ENCODE results near the gene MTR.

Gene MTR

GRCh38 chr1:236864996-236865817, 70.1 kb downstream of the MTR start:
- ChIA-PET CTCF (interaction anchor here (0.9 to 3.8 kb wide), 5 partner anchors 11 to 256 kb away, joined by 3 to 16 read pairs (median 4); no protein-coding TSS in a partner anchor), POLR2A (no interaction called here)
- TF ChIP-seq, protein P1, sequence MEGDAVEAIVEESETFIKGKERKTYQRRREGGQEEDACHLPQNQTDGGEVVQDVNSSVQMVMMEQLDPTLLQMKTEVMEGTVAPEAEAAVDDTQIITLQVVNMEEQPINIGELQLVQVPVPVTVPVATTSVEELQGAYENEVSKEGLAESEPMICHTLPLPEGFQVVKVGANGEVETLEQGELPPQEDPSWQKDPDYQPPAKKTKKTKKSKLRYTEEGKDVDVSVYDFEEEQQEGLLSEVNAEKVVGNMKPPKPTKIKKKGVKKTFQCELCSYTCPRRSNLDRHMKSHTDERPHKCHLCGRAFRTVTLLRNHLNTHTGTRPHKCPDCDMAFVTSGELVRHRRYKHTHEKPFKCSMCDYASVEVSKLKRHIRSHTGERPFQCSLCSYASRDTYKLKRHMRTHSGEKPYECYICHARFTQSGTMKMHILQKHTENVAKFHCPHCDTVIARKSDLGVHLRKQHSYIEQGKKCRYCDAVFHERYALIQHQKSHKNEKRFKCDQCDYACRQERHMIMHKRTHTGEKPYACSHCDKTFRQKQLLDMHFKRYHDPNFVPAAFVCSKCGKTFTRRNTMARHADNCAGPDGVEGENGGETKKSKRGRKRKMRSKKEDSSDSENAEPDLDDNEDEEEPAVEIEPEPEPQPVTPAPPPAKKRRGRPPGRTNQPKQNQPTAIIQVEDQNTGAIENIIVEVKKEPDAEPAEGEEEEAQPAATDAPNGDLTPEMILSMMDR (IDR thresholded peaks at IDR 0.05; ENCODE audit: insufficient read depth, low read length, missing control alignments): no peak
- no peak overlapping the region for H3K4me3 ChIP-seq (ENCODE audit: low read depth, low read length)
- no peak for DNase-seq (ENCODE audit: low read depth, low spot score)

- TF ChIP-seq, protein P1 (IDR thresholded peaks at IDR 0.05; ENCODE audit: insufficient read depth, low read length, missing control alignments): no peak
- POLR2A ChIA-PET: no interaction called here
- H3K4me3 ChIP-seq (ENCODE audit: low read depth, low read length): no peak overlapping the region
- CTCF ChIA-PET: interaction anchor here (0.9 to 2.6 kb wide), 4 partner anchors 13 to 257 kb away, joined by 3 to 16 read pairs (median 3); no protein-coding TSS in a partner anchor
- DNase-seq (ENCODE audit: low read depth, low spot score): no peak
Measured at GRCh38 chr1:236865818-236866155, 70.7 kb downstream of the MTR start.

GRCh38 chr1:236868625-236869467, 73.8 kb downstream of the MTR start:
- ChIA-PET CTCF (interaction anchor here (0.7 to 6.3 kb wide), 17 partner anchors 10 to 264 kb away, joined by 3 to 51 read pairs (median 5); partner anchors contain the start of gene HEATR1), POLR2A (no interaction called here)
- H3K4me3 ChIP-seq (ENCODE audit: low read depth, low read length): no peak overlapping the region
- DNase-seq (ENCODE audit: low read depth, low spot score): no peak
- TF ChIP-seq, protein P1 (IDR thresholded peaks at IDR 0.05; ENCODE audit: insufficient read depth, low read length, missing control alignments): peak; percentile 85

GRCh38 chr1:236869911-236870310, 74.8 kb downstream of the MTR start:
- DNase-seq (ENCODE audit: low read depth, low spot score): no peak
- ChIA-PET POLR2A (no interaction called here), CTCF (interaction anchor here (0.8 to 6.3 kb wide), 12 partner anchors 9 to 761 kb away, joined by 3 to 51 read pairs (median 6); no protein-coding TSS in a partner anchor)
- H3K4me3 ChIP-seq (ENCODE audit: low read depth, low read length): no peak overlapping the region
- TF ChIP-seq, protein P1 (IDR thresholded peaks at IDR 0.05; ENCODE audit: insufficient read depth, low read length, missing control alignments): no peak

DNA sequence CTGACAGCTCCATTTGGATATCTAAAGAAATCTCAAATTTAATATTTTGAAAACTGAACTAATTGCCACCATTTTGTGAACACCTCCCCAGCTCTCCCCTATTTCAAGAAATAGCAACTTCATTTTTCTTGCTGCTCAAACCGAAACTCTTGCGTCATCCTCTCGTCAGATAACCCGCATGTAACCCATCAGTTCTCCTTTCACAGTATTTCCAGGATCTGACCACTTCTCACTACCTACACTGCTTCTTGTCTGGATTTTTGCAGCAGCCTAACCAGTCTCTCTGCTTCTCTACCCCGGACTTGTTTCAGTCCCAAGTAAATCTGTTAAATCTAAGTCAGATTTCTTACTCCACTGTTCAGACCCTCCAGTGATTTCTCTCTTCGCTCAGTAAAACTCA, 75.6 kb downstream of the MTR start:
- ChIA-PET CTCF (interaction anchor here (0.8 to 6.3 kb wide), 9 partner anchors 8 to 762 kb away, joined by 3 to 51 read pairs (median 5); no protein-coding TSS in a partner anchor), POLR2A (no interaction called here)
- DNase-seq (ENCODE audit: low read depth, low spot score): no peak
- TF ChIP-seq, protein P1 (IDR thresholded peaks at IDR 0.05; ENCODE audit: insufficient read depth, low read length, missing control alignments): no peak
- H3K4me3 ChIP-seq (ENCODE audit: low read depth, low read length): no peak overlapping the region
